ENCODE results near the gene CDK16. TPM values are rescaled to one million over a fixed set of nuclear protein-coding genes. Genes with fewer than 3 reads are reported as not detected.

The CDK16 gene
- total and polyA plus RNA-seq, 9 of the 15 experiments (the other 6 are each of a cell fraction or from before 2014, with no cell fraction given), result 3.9 to 104 (median 57.5) TPM

DNA sequence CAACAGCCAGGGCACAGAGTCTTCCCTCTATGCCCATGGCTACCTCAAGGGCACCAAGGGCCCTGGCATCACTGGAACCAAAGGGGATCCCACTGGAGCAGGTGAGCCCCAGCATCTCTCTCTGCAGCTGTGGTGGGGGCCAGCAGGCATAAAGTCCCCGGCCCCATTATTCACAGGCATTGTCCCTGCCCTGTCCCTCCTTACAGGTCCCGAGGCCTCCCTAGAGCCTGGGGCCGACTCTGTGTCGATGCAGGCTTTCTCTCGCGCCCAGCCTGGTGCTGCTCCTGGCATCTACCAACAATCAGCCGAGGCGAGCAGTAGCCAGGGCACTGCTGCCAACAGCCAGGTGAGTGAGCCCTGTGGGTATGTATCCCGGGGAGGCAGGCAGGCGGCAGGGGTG, 37.2 kb upstream of the CDK16 start:
- no peak for FAIRE-seq
- H3K36me3 ChIP-seq (ENCODE audit: control insufficient read depth, insufficient read depth, low read length), result peaks cover 81% of the 10 kb centered on the region; the same call in 2 of the 3 replicates
- TF ChIP-seq, protein P1, sequence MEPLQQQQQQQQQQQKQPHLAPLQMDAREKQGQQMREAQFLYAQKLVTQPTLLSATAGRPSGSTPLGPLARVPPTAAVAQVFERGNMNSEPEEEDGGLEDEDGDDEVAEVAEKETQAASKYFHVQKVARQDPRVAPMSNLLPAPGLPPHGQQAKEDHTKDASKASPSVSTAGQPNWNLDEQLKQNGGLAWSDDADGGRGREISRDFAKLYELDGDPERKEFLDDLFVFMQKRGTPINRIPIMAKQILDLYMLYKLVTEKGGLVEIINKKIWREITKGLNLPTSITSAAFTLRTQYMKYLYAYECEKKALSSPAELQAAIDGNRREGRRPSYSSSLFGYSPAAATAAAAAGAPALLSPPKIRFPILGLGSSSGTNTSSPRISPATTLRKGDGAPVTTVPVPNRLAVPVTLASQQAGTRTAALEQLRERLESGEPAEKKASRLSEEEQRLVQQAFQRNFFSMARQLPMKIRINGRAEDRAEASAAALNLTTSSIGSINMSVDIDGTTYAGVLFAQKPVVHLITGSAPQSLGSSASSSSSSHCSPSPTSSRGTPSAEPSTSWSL (CRISPR knock-in tag; IDR thresholded peaks at IDR 0.05; ENCODE audit: borderline replicate concordance), result no peak
- TF ChIP-seq, protein P2, sequence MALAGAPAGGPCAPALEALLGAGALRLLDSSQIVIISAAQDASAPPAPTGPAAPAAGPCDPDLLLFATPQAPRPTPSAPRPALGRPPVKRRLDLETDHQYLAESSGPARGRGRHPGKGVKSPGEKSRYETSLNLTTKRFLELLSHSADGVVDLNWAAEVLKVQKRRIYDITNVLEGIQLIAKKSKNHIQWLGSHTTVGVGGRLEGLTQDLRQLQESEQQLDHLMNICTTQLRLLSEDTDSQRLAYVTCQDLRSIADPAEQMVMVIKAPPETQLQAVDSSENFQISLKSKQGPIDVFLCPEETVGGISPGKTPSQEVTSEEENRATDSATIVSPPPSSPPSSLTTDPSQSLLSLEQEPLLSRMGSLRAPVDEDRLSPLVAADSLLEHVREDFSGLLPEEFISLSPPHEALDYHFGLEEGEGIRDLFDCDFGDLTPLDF (CRISPR knock-in tag; IDR thresholded peaks at IDR 0.05), result no peak
- TF ChIP-seq, protein P3, sequence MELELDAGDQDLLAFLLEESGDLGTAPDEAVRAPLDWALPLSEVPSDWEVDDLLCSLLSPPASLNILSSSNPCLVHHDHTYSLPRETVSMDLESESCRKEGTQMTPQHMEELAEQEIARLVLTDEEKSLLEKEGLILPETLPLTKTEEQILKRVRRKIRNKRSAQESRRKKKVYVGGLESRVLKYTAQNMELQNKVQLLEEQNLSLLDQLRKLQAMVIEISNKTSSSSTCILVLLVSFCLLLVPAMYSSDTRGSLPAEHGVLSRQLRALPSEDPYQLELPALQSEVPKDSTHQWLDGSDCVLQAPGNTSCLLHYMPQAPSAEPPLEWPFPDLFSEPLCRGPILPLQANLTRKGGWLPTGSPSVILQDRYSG (tag; conservative IDR thresholded peaks at IDR 0.05; ENCODE audit: low read depth), result no peak
- TF ChIP-seq IRF2 (CRISPR knock-in tag; IDR thresholded peaks at IDR 0.05), result no peak
- no peak for TF ChIP-seq ZNF197 (CRISPR knock-in tag; IDR thresholded peaks at IDR 0.05; ENCODE audit: low read depth)
- no peak for TF ChIP-seq SNIP1 (IDR thresholded peaks at IDR 0.05; ENCODE audit: low read depth)
- TF ChIP-seq, protein P4, sequence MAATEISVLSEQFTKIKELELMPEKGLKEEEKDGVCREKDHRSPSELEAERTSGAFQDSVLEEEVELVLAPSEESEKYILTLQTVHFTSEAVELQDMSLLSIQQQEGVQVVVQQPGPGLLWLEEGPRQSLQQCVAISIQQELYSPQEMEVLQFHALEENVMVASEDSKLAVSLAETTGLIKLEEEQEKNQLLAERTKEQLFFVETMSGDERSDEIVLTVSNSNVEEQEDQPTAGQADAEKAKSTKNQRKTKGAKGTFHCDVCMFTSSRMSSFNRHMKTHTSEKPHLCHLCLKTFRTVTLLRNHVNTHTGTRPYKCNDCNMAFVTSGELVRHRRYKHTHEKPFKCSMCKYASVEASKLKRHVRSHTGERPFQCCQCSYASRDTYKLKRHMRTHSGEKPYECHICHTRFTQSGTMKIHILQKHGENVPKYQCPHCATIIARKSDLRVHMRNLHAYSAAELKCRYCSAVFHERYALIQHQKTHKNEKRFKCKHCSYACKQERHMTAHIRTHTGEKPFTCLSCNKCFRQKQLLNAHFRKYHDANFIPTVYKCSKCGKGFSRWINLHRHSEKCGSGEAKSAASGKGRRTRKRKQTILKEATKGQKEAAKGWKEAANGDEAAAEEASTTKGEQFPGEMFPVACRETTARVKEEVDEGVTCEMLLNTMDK (IDR thresholded peaks at IDR 0.05; ENCODE audit: borderline replicate concordance, insufficient read depth, low read depth, low read length, poor library complexity, severe bottlenecking), result no peak
- TF ChIP-seq ZNF124 (CRISPR knock-in tag; IDR thresholded peaks at IDR 0.05), result no peak
- TF ChIP-seq ZNF583 (CRISPR knock-in tag; IDR thresholded peaks at IDR 0.05), result no peak
- no peak for TF ChIP-seq ZKSCAN8 (CRISPR knock-in tag; IDR thresholded peaks at IDR 0.05)
- no peak for TF ChIP-seq GABPB1 (CRISPR knock-in tag; IDR thresholded peaks at IDR 0.05)
- TF ChIP-seq NEUROD1 (IDR thresholded peaks at IDR 0.05; ENCODE audit: borderline replicate concordance, low read depth, low read length, partially characterized antibody), result no peak
- TF ChIP-seq RAD51 (IDR thresholded peaks at IDR 0.05; ENCODE audit: borderline replicate concordance, low read depth), result no peak
- TF ChIP-seq CBFA2T2 (conservative IDR thresholded peaks at IDR 0.05), result no peak
- no peak for TF ChIP-seq RFX5 (IDR thresholded peaks at IDR 0.05; ENCODE audit: low read depth, low read length)
- TF ChIP-seq, protein P5, sequence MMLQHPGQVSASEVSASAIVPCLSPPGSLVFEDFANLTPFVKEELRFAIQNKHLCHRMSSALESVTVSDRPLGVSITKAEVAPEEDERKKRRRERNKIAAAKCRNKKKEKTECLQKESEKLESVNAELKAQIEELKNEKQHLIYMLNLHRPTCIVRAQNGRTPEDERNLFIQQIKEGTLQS (IDR thresholded peaks at IDR 0.05), result no peak
- TF ChIP-seq, protein P5 (CRISPR knock-in tag; conservative IDR thresholded peaks at IDR 0.05), result no peak

More for the DNA sequence above, 37.2 kb upstream of the CDK16 start:
- H3K9ac ChIP-seq (ENCODE audit: insufficient read depth in 1 of 2, low read depth in 2 of 2, low read length in 2 of 2), result no peak overlapping the region
- no peaks in the 10 kb centered on the region for H3K27me3 ChIP-seq (ENCODE audit: control insufficient read depth in 2 of 2, insufficient read depth in 2 of 2, low read length in 2 of 2)
- no TSS peak for BruUV-seq (replicated peaks)
- H3K4me2 ChIP-seq (ENCODE audit: insufficient read depth, low read length), result no peak overlapping the region
- no peaks in the 10 kb centered on the region for H3K9me3 ChIP-seq (replicated peaks; ENCODE audit: control insufficient read depth, insufficient read depth, low read depth, low read length)
- POLR2A ChIA-PET, result no interaction called here
- H3K27ac ChIP-seq (ENCODE audit: extremely low read depth, low read depth, low read length), result no peak overlapping the region
- CTCF ChIA-PET (ENCODE audit: low intra/inter-chr PET ratio), result no interaction called here
- DNase-seq (ENCODE audit: extremely low read depth in 1 of 4, low spot score in 3 of 4) (no peak), ATAC-seq (no peak)
- H3K79me2 ChIP-seq (ENCODE audit: control insufficient read depth, insufficient read depth, low read length), result no peaks in the 10 kb centered on the region
- H2AFZ ChIP-seq (ENCODE audit: low read depth, low read length), result no peak overlapping the region
- 93% methylated on average over 6 of the region's 10 CpGs for WGBS (ENCODE audit: insufficient coverage, low coverage, missing lambda C conversion rate)
- peaks cover 0 to 3% of the 10 kb centered on the region in 2 experiments; a peak in 1 of 5 replicates for H3K4me1 ChIP-seq (replicated peaks in 1 of 2; ENCODE audit: control insufficient read depth in 2 of 2, insufficient read depth in 2 of 2, low read length in 2 of 2)
- H4K20me1 ChIP-seq (replicated peaks; ENCODE audit: control insufficient read depth, insufficient read depth, low read length), result peaks cover 2% of the 10 kb centered on the region; the same call in 1 of the 2 replicates
- intact Hi-C loops (cut with micrococcal nuclease), result no loop called here
- H3K9me1 ChIP-seq (ENCODE audit: control insufficient read depth, insufficient read depth, low read length), result no peaks in the 10 kb centered on the region
- no peak overlapping the region for H3K4me3 ChIP-seq
- in situ Hi-C loops (cut with MboI), result no loop called here
